SU-DHL-6 (cell line): Measurements from ENCODE around the gene DTHD1.

Experiments
- H2AFZ ChIP-seq: fragments of 200-600 bp; sonication (generic); 2 replicates; pipeline ENCODE4 v1.6.1; 2014; ENCODE audit warnings: low read depth, mild to moderate bottlenecking, moderate library complexity, mixed read lengths, antibody characterized with exemption, low read length; ENCODE audit not compliant: severe bottlenecking
- H3F3A ChIP-seq: fragments of 200-600 bp; shearing (Covaris generic); 2 replicates; pipeline ENCODE4 v1.6.0; 2016; ENCODE audit warnings: antibody characterized with exemption, mild to moderate bottlenecking; ENCODE audit not compliant: insufficient read depth
- H3K27ac ChIP-seq: fragments of 200-600 bp; sonication (generic); 2 replicates; pipeline ENCODE4 v1.5.1; 2016; ENCODE audit warnings: low read depth, mild to moderate bottlenecking, low read length, moderate library complexity, mixed read lengths
- H3K27me3 ChIP-seq: fragments of 200-600 bp; sonication (generic), shearing (Covaris generic); 2 replicates; pipeline ENCODE4 v1.6.0; 2014; ENCODE audit warnings: mild to moderate bottlenecking, low read length
- H3K36me3 ChIP-seq: fragments of 200-600 bp; sonication (generic); 2 replicates; pipeline ENCODE4 v1.6.1; 2014; ENCODE audit warnings: mild to moderate bottlenecking, low read length, mixed read lengths
- H3K4me2 ChIP-seq: fragments of 300-600, 200-600 bp; shearing (Covaris generic), sonication (generic); 2 replicates; pipeline ENCODE4 v1.6.0; 2014; ENCODE audit warnings: low read length, low read depth, mild to moderate bottlenecking; ENCODE audit not compliant: poor library complexity, severe bottlenecking
- H3K4me3 ChIP-seq: fragments of 200-600 bp; sonication (generic); 2 replicates; pipeline ENCODE4 v1.5.1; 2014; ENCODE audit warnings: antibody characterized with exemption, low read length, mild to moderate bottlenecking, mixed read lengths; ENCODE audit not compliant: insufficient read depth, poor library complexity, severe bottlenecking
- H3K79me2 ChIP-seq: fragments of 200-600 bp; sonication (generic); 2 replicates; pipeline ENCODE4 v1.6.1; 2014; ENCODE audit warnings: mild to moderate bottlenecking, low read length, moderate library complexity; ENCODE audit not compliant: insufficient read depth
- H3K9ac ChIP-seq: fragments of 200-600 bp; sonication (generic); 2 replicates; pipeline ENCODE4 v1.7.0; 2014; ENCODE audit warnings: mild to moderate bottlenecking, low read length
- H3K9me2 ChIP-seq: fragments of 200-600 bp; sonication (generic); replicated peaks from 2 replicates; pipeline ENCODE4 v1.6.1; 2014; ENCODE audit warnings: low read length; ENCODE audit not compliant: insufficient read depth
- H3K9me3 ChIP-seq: fragments of 200-600 bp; sonication (generic); 2 replicates; pipeline ENCODE4 v1.6.1; 2014; ENCODE audit warnings: low read length, mixed read lengths; ENCODE audit not compliant: insufficient read depth
- H4K20me1 ChIP-seq: fragments of 200-600 bp; sonication (generic); 2 replicates; pipeline ENCODE4 v1.6.1; 2014; ENCODE audit warnings: low read depth, mild to moderate bottlenecking, antibody characterized with exemption, low read length, moderate library complexity, mixed read lengths
- CTCF ChIP-seq: fragments of 200-600 bp; sonication (generic); IDR thresholded peaks from one replicate; pipeline ENCODE4 v1.5.1; 2017; ENCODE audit warnings: antibody characterized with exemption, mild to moderate bottlenecking, low read length, moderate library complexity; ENCODE audit not compliant: insufficient read depth, poor library complexity, severe bottlenecking
- EZH2phosphoT487 ChIP-seq: fragments of 200-600 bp; sonication (generic), shearing (Covaris generic); conservative IDR thresholded peaks from 2 replicates; pipeline ENCODE4 v1.6.1; 2018; ENCODE audit warnings: mild to moderate bottlenecking, antibody characterized with exemption, low read length, moderate library complexity, mixed read lengths

DTHD1 gene

GRCh38 chr4:36332023-36332781 lies 50.8 kb downstream of the DTHD1 start:
- no peaks in the 10 kb centered on the region for H3K9me2 ChIP-seq
- no peaks in the 10 kb centered on the region for H3F3A ChIP-seq
- H3K79me2 ChIP-seq = no peaks in the 10 kb centered on the region
- no peak overlapping the region for H3K4me3 ChIP-seq
- H4K20me1 ChIP-seq = no peaks in the 10 kb centered on the region
- TF ChIP-seq CTCF (no peak), EZH2phosphoT487 (no peak)
- H3K4me2 ChIP-seq = no peak overlapping the region
- no peak overlapping the region for H3K27ac ChIP-seq
- no peak overlapping the region for H3K9ac ChIP-seq
- no peaks in the 10 kb centered on the region for H3K9me3 ChIP-seq
- H2AFZ ChIP-seq = no peak overlapping the region
- no peaks in the 10 kb centered on the region for H3K27me3 ChIP-seq
- no peaks in the 10 kb centered on the region for H3K36me3 ChIP-seq

- H2AFZ ChIP-seq = no peak overlapping the region
- H3F3A ChIP-seq = no peaks in the 10 kb centered on the region
- H3K36me3 ChIP-seq = no peaks in the 10 kb centered on the region
- H3K4me3 ChIP-seq = no peak overlapping the region
- H3K27ac ChIP-seq = no peak overlapping the region
- no peaks in the 10 kb centered on the region for H3K79me2 ChIP-seq
- no peak overlapping the region for H3K4me2 ChIP-seq
- H3K9me3 ChIP-seq = no peaks in the 10 kb centered on the region
- H4K20me1 ChIP-seq = no peaks in the 10 kb centered on the region
- no peaks in the 10 kb centered on the region for H3K27me3 ChIP-seq
- no peak overlapping the region for H3K9ac ChIP-seq
- H3K9me2 ChIP-seq = no peaks in the 10 kb centered on the region
- no peak for TF ChIP-seq CTCF
- no peak for TF ChIP-seq EZH2phosphoT487
These were observed 51.3 kb downstream of the DTHD1 start for GRCh38 chr4:36332782-36333131.

GRCh38 chr4:36333303-36333877 lies 52.0 kb downstream of the DTHD1 start:
- Histone ChIP-seq H2AFZ (no peak overlapping the region), H3K4me2 (no peak overlapping the region), H3K27ac (no peak overlapping the region)

More at GRCh38 chr4:36333303-36333877, 52.0 kb downstream of the DTHD1 start:
- H3K79me2 ChIP-seq = no peaks in the 10 kb centered on the region
- H4K20me1 ChIP-seq = no peaks in the 10 kb centered on the region
- H3K27me3 ChIP-seq = no peaks in the 10 kb centered on the region
- H3K9ac ChIP-seq = no peak overlapping the region
- H3K9me3 ChIP-seq = no peaks in the 10 kb centered on the region
- no peak for TF ChIP-seq EZH2phosphoT487
- no peak for TF ChIP-seq CTCF
- no peaks in the 10 kb centered on the region for H3F3A ChIP-seq
- H3K9me2 ChIP-seq = no peaks in the 10 kb centered on the region
- H3K36me3 ChIP-seq = no peaks in the 10 kb centered on the region
- H3K4me3 ChIP-seq = no peak overlapping the region
